HG02870 (cell line): Measurements from ENCODE around the gene ICAM5.
"Not testable (repeated sequence)": the region's sequence is repeated elsewhere in the genome, so short reads cannot be mapped to it uniquely, and the experiment has no call there.

ENCODE experiments used
- ATAC-seq: cut with Tn5 transposase; IDR thresholded peaks from one replicate; pipeline ENCODE4 v1.9.1; 2021; ENCODE audit warnings: mild to moderate bottlenecking, moderate library complexity; ENCODE audit not compliant: unreplicated experiment

The ICAM5 gene, protein sequence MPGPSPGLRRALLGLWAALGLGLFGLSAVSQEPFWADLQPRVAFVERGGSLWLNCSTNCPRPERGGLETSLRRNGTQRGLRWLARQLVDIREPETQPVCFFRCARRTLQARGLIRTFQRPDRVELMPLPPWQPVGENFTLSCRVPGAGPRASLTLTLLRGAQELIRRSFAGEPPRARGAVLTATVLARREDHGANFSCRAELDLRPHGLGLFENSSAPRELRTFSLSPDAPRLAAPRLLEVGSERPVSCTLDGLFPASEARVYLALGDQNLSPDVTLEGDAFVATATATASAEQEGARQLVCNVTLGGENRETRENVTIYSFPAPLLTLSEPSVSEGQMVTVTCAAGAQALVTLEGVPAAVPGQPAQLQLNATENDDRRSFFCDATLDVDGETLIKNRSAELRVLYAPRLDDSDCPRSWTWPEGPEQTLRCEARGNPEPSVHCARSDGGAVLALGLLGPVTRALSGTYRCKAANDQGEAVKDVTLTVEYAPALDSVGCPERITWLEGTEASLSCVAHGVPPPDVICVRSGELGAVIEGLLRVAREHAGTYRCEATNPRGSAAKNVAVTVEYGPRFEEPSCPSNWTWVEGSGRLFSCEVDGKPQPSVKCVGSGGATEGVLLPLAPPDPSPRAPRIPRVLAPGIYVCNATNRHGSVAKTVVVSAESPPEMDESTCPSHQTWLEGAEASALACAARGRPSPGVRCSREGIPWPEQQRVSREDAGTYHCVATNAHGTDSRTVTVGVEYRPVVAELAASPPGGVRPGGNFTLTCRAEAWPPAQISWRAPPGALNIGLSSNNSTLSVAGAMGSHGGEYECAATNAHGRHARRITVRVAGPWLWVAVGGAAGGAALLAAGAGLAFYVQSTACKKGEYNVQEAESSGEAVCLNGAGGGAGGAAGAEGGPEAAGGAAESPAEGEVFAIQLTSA

DNA sequence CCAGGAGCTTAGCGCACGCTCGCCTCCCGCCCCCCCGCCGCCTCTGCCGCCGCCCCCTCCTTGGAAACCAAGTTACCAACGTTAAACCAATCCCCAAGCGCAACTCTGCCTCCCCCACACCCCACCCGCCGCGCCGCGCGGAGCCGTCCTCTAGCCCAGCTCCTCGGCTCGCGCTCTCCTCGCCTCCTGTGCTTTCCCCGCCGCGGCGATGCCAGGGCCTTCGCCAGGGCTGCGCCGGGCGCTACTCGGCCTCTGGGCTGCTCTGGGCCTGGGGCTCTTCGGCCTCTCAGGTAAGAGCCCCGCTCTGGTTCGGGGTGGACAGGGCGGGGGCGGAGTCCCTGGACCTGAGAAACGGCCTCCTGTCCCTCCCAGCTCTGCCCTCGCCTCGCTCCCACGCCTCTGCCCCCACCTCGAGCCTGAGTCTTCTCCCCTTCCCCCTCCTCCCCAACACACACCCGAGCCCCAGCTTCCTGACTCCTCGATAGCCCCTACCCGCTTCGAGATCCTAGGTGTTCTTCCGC, at the start of gene ICAM5:
Gene ICAM5 (plus strand): TSS at position 117 of the 521 bp plus-strand sequence. CDS start 92 bp downstream, at position 209.
- ATAC-seq: no peak

DNA sequence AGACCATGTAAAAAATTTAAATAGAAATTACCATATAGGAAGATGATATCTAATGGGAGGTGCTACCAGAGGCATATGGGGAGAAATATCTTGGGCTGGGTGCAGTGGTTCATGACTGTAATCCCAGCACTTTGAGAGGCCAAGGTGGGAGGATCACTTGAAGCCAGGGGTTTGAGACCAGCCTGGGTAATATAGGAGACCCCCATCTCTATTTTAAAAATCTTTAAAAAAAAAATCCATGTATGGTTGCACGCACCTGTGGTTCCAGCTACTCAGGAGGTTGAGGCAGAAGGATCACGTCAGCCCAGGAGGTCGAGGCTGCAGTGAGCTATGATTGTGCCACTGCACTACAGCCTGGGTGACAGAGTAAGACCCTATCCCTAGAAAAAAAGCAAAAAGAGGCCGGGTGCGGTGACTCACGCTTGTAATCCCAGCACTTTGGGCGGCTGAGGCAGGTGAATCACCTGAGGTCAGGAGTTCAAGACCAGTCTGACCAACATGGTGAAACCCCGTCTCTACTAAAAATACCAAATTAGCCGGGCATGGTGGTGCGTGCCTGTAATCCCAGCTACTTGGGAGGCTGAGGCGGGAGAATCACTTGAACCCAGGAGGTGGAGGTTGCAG, 47.8 kb upstream of the ICAM5 start:
- not testable (repeated sequence) for ATAC-seq

- ATAC-seq: no peak
Measured at GRCh38 chr19:10243606-10244005, 46.1 kb upstream of the ICAM5 start.

DNA sequence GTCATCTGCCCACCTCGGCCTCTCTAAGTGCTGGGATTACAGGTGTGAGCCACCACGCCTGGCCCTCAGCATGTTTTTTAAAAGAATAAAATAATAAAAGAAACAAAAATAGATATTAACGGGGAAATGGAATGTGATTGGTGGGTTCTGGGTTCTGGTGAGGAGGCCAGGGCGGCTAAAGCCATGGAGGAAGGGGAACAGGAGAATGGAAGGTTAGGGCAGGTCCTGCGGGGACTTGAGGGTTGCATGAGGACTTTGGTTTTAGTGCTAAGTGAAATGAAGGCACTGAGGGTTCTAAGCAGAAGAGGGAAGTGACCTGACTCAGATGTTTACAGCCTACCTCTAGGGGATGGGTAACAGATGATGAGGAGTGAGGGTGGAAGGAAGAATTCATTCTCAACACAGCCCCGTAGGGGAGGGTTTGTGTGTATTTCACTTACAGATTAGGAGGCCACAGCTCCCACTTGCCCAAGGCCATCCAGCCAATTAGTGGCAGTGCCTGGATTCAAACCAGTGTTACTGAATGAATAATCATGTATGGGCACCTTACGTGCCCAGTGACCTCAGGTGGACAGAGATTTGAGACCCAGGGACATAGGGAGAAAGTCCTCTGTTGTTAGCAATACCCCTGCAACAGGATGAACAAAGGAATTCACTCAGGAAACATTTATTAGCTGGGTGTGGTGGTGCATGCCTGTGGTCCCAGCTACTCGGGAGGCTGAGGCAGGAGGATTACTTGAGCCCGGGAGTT, 44.4 kb upstream of the ICAM5 start:
- no peak for ATAC-seq

GRCh38 chr19:10246511-10246910, 43.2 kb upstream of the ICAM5 start:
- ATAC-seq: no peak

GRCh38 chr19:10251792-10252694, 37.7 kb upstream of the ICAM5 start, which contains the start of gene MRPL4:
Gene MRPL4 (plus strand): TSS chr19:10252214. CDS start chr19:10252254, 40 bp downstream.
- peak; percentile 78 for ATAC-seq

DNA sequence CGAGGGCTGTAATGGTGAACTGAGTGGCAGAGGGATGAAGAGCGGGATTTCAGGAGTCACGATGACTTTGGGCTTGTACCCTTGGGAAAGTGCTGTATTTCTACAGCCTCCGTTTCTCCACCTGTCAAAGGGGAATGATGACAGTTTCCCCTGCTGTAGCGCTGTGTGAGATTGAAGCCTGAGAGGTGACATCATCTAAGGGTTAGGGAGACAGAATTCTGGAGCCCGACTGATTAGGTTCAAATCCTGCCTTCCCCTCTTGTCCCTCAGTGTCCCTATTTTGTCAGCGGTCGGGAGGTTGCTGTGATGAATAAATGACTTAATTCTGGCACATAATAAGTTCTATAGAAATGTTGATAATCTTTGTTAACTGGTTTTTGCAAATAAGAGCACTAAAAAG, 37.0 kb upstream of the ICAM5 start:
- no peak for ATAC-seq

DNA sequence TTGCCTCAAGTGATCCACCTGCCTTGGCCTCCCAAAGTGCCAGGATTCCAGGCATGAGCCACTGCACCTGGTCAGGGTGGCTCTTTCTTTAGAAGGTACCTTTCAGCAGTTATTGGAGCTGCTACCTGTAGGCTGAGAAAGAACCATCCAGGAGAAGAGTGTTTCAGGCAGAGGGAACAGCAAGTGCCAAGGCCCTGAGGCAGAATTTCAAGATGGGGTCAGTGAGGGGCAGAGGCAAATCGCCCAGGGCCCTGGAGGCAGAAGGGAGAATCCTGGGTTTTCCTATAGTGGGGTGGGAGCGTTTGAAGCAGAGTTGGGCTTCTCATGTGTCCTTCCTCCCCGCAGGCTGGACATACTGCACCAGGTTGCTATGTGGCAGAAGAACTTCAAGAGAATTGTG, 35.5 kb upstream of the ICAM5 start:
- ATAC-seq: no peak

DNA sequence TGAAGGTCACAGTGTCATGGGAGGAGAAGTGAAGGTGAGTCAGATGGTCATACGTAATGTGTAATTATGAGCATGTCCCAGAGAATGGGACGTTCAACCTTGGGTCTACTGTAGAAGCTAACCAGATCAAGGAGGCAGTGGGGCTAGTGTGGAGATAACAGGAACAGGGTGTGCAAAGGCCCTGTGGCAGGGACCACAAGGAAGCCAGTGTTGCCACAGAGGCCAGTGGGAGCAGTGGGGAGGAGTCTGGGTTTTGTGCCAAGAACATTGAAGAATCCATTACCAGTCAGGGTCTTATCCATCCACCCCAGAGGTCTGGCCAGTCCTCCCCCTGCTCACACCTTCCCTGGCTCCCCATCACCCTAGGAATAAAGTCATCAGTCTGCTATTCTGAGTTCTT, 34.4 kb upstream of the ICAM5 start:
- no peak for ATAC-seq

DNA sequence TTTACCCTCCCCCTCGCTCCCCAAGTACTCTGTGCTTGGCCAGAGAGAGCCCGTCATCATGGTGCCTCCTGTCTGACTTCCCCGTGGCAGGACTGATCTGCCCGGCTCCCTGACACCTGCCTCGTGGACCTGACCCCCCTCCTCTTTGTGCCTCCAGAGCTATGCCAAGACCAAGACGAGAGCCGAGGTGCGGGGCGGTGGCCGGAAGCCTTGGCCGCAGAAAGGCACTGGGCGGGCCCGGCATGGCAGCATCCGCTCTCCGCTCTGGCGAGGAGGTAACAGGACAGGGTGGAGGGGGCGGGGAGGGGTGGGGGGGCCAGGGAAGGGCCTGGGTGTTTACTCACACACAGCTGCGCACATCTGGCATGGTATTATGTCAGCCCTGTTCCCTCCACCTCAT, 33.2 kb upstream of the ICAM5 start:
- no peak for ATAC-seq

DNA sequence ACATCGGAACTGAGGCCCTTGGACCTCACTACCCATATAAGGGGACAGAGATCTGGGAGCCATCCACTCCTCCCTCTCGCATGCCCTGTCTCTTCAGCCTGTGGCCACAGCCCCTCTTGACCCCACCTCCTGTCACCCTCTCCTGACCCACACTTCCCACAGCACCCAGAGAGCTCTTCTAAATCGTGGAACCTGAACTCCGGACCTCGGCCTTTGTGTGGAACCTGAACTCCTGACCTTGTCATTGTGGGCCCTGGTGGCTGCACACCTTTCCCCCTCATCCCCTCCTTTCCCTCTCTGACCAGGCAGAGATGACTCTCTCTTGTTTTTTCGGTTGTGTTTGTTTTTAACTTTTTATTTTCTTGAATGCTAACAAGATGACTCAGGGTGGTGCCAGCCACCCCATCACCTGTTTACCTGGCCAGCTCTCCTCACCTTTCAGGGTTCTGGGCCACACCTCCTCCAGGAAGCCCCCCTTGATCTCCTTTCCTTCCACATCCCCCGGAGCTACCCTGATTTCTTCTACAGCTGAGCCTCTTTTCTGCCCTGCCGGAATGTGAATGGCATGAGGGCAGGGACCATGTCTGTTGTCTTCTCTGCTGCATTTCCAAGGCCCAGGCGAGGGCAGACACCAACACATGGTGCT, 32.7 kb upstream of the ICAM5 start:
- ATAC-seq: no peak

GRCh38 chr19:10258080-10258710, 31.6 kb upstream of the ICAM5 start:
- ATAC-seq: no peak

DNA sequence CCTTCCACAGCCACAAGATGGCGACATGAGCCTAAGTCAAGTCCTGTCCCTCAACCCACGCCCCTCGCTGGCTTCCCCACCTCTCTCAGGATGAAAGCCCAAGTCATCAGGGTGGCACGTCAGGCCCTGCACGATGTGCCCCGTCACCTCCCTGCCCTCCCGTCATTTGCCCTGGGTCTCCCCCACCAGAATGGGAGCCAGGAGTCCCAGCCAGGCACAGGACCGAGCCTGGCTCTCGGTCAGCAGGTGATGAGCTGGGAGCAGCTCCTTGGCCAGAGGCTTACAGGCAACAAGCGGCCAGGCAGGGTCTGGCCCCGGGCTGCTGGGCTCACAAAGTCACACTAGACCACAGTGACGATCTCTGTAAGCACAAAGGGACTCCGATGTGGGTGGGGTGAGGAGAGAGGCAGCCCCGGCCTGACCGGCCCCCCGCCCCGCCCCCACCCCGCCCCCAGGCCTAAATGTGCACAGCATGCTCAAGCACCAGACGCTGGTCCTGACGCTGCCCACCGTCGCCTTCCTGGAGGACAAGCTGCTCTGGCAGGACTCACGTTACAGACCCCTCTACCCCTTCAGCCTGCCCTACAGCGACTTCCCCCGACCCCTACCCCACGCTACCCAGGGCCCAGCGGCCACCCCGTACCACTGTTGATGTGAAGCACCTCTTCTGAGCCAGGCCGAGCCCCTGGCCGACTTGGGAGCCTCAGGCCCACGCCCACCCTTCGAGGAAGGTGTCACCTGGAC, 30.4 kb upstream of the ICAM5 start:
- no peak for ATAC-seq

GRCh38 chr19:10260141-10260584, 29.6 kb upstream of the ICAM5 start:
- ATAC-seq: no peak

DNA sequence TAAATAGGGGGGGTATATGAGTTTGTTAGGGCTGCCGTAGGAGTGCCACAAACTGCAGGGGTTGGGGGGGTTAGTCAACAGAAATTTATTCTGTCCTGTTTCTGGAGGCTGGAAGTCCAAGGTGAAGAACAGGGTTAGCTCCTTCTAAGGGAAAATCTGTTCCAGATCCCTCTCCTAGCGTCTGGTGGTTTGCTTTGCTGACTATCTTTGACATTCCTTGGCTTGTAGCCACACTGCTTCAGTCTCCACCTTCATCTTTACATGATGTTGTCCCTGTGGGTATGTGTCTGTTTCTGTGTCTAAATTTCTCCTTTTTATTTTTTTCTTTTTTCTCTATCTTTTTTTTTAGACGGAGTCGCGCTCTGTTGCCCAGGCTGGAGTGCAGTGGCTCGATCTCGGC, 27.0 kb upstream of the ICAM5 start:
- ATAC-seq: no peak

GRCh38 chr19:10266706-10267105, 23.0 kb upstream of the ICAM5 start:
- ATAC-seq: no peak

GRCh38 chr19:10268071-10268470, 21.7 kb upstream of the ICAM5 start:
- no peak for ATAC-seq
